ENCODE results near the gene CADM2. TPM values are rescaled to one million over a fixed set of nuclear protein-coding genes. Genes with fewer than 3 reads are reported as not detected.

CADM2 gene
- total RNA-seq, 1 experiment from 2014 or later = not detected

GRCh38 chr3:85162905-85163304, 204.1 kb downstream of the CADM2 start:
- BruUV-seq (replicated peaks) = no TSS peak

More at GRCh38 chr3:85162905-85163304, 204.1 kb downstream of the CADM2 start:
- H3K9me2 ChIP-seq (ENCODE audit: insufficient read depth) = no peaks in the 10 kb centered on the region
- H3K9me3 ChIP-seq (ENCODE audit: control insufficient read depth in 1 of 2, insufficient read depth in 1 of 2, low read depth in 1 of 2, low read length in 2 of 2) = peaks cover 0 to 4% of the 10 kb centered on the region in 2 experiments; a peak in 2 of 4 replicates
- no peaks in the 10 kb centered on the region for H3K79me2 ChIP-seq (ENCODE audit: insufficient read depth, low read length)
- no peaks in the 10 kb centered on the region for H3K27me3 ChIP-seq (ENCODE audit: insufficient read depth, low read length)
- H4K20me1 ChIP-seq (ENCODE audit: insufficient read depth) = no peaks in the 10 kb centered on the region
- ChIA-PET CTCF (no interaction called here), POLR2A (no interaction called here), RAD21 (ENCODE audit: low non-redundant PET in 1 of 2, low total read pairs in 2 of 2, uncharacterized antibody in 2 of 2, unreplicated experiment in 2 of 2) (no interaction called here)
- H3K9ac ChIP-seq (ENCODE audit: low read length) = no peak overlapping the region
- no peak overlapping the region for H3K4me2 ChIP-seq (ENCODE audit: low read length)
- intact Hi-C loops (cut with micrococcal nuclease) = no loop called here
- ATAC-seq (no peak), DNase-seq (ENCODE audit: low read depth, low spot score) (no peak)
- no peaks in the 10 kb centered on the region for H3K4me1 ChIP-seq (ENCODE audit: control insufficient read depth in 1 of 2, insufficient read depth in 2 of 2, low read length in 2 of 2)
- TF ChIP-seq CBX3 (IDR thresholded peaks at IDR 0.05; ENCODE audit: low read depth) = no peak
- TF ChIP-seq EZH2 (IDR thresholded peaks at IDR 0.05) = no peak
- no peak for TF ChIP-seq ZFX (IDR thresholded peaks at IDR 0.05)
- TF ChIP-seq REST (IDR thresholded peaks at IDR 0.05; ENCODE audit: low read depth) = no peak
- TF ChIP-seq EZH2phosphoT487 (IDR thresholded peaks at IDR 0.05; ENCODE audit: borderline replicate concordance) = no peak
- TF ChIP-seq EGR1 (IDR thresholded peaks at IDR 0.05; ENCODE audit: low read depth) = no peak
- TF ChIP-seq POLR2A (IDR thresholded peaks at IDR 0.05; ENCODE audit: borderline replicate concordance, extremely low read depth, insufficient read depth, insufficient read length) = no peak
- no peak for TF ChIP-seq ELF1 (IDR thresholded peaks at IDR 0.05; ENCODE audit: borderline replicate concordance, low read depth)
- no peak for TF ChIP-seq ZBTB33 (IDR thresholded peaks at IDR 0.05; ENCODE audit: extremely low read depth, insufficient replicate concordance, low read length)
- no peak for TF ChIP-seq CEBPB (IDR thresholded peaks at IDR 0.05; ENCODE audit: low read depth)
- no peak for TF ChIP-seq SIN3A (IDR thresholded peaks at IDR 0.05; ENCODE audit: low read depth)
- TF ChIP-seq CTCF (IDR thresholded peaks at IDR 0.05 in 2 of 3, conservative IDR thresholded peaks at IDR 0.05 in 1 of 3; ENCODE audit: borderline replicate concordance in 1 of 3, insufficient read depth in 1 of 3, low read depth in 2 of 3, low read length in 2 of 3) = no peak
- no peak overlapping the region for H3K4me3 ChIP-seq (replicated peaks in 1 of 2; ENCODE audit: low read depth in 1 of 2, low read length in 2 of 2)
- H2AFZ ChIP-seq (ENCODE audit: low read depth, low read length, poor library complexity, severe bottlenecking) = no peak overlapping the region
- no peaks in the 10 kb centered on the region for H3K36me3 ChIP-seq (ENCODE audit: control insufficient read depth in 1 of 2, insufficient read depth in 2 of 2, low read length in 2 of 2)
- no peak overlapping the region for H3K27ac ChIP-seq (ENCODE audit: low read depth, low read length)
